Right atrium auricular region (tissue), 2 donors: Measurements from ENCODE around the gene ALMS1. TPM values are rescaled to one million over a fixed set of nuclear protein-coding genes. Genes with fewer than 3 reads are reported as not detected.

Experiments
- DNase-seq: peaks from one replicate; pipeline ENCODE4 v3.0.0-alpha.2; 2019; ENCODE audit warnings: low spot score
- H3K27ac ChIP-seq, 2 donors: fragments of 200-600 bp; sonication (generic); 1 replicate in 1 of 2; 2 replicates in 1 of 2; pipeline ENCODE4 v1.5.1; 2016 to 2019
- H3K27me3 ChIP-seq, 2 donors: fragments of 200-600 bp; sonication (generic); one replicate each; pipeline versions ENCODE4 v1.5.1 to v1.6.0; 2017 to 2019
- H3K36me3 ChIP-seq: fragments of 200-600 bp; sonication (generic); one replicate; pipeline ENCODE4 v1.5.1; 2016
- H3K4me1 ChIP-seq, 2 donors: fragments of 200-600 bp; sonication (generic); one replicate each; pipeline versions ENCODE4 v1.5.1 to v1.6.0; 2017 to 2019
- H3K4me3 ChIP-seq, 2 donors: fragments of 200-600 bp; sonication (generic); 1 replicate in 1 of 2; 2 replicates in 1 of 2; pipeline ENCODE4 v1.5.1; 2017 to 2019; ENCODE audit warnings: mild to moderate bottlenecking in 1 of 2, moderate library complexity in 1 of 2
- H3K9me3 ChIP-seq, 2 donors: fragments of 200-600 bp; sonication (generic); one replicate each; pipeline ENCODE4 v1.5.1; 2019
- CTCF ChIP-seq, 2 donors: fragments of 200-600 bp; sonication (generic); IDR thresholded peaks; one replicate each; pipeline ENCODE4 v1.5.1; 2019; ENCODE audit warnings: antibody characterized with exemption in 2 of 2
- total RNA-seq, 2 donors: library from RNA; depleted of rRNA; stranded (reverse); fragments of >200 nt; gene quantifications; one replicate each; pipeline ENCODE4 v1.1.0, GENCODE V29; 2016

The ALMS1 gene
- total RNA-seq, 2 donors from 2014 or later, result 8.7 to 14.9 TPM

- Histone ChIP-seq H3K4me1 (no peaks in the 10 kb centered on the region), H3K36me3 (no peaks in the 10 kb centered on the region), H3K27me3 (no peaks in the 10 kb centered on the region), H3K9me3 (peaks cover 0 to 24% of the 10 kb centered on the region in 2 donors), H3K27ac (no peak overlapping the region), H3K4me3 (no peak overlapping the region)
- TF ChIP-seq CTCF (IDR thresholded peaks at IDR 0.05), result no peak
- DNase-seq, result no peak
Observed at GRCh38 chr2:73404409-73404808, 18.8 kb downstream of the ALMS1 start.

DNA sequence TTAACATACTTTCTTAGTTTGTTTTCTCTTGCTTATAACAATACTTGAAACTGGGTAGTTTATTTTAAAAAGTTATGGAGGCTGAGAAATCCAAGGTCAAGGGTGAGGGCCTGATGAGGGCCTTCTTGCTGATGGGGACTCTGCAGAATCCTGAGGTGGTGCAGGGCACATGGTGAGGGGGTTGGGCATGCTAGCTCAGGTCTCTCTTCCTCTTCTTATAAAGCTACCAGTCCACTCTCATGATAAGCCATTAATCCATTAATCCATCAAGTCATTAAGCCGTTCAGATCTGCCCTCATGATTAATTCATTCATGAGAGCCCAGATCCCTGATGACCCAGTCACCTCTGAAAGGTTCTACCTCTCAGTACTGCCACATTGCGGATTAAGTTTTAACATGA lies 21.4 kb downstream of the ALMS1 start:
- DNase-seq, result no peak
- Histone ChIP-seq H3K27me3 (no peaks in the 10 kb centered on the region), H3K27ac (no peak overlapping the region), H3K4me3 (no peak overlapping the region), H3K9me3 (peaks cover 0 to 22% of the 10 kb centered on the region in 2 donors), H3K36me3 (no peaks in the 10 kb centered on the region), H3K4me1 (no peaks in the 10 kb centered on the region)
- no peak for TF ChIP-seq CTCF (IDR thresholded peaks at IDR 0.05)

DNA sequence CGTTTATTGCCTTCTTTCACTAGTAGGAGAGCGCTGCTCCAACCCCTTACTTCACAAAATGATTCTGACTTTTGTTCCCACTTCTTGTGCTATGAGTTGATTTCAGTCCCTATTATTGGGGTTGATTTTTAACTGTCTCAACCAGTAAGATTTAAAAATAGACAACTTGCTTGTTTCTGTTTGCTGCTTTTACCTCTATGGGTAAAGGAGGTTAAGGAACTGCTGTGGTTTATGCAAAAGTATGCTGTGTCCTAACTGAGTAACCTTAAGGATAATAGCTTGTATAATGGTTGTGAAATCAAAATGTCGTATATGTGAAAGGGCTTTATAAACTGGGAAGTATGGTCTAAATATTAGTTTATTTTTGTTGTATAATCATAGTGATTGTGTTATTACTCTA lies 22.6 kb downstream of the ALMS1 start:
- Histone ChIP-seq H3K36me3 (no peaks in the 10 kb centered on the region), H3K27ac (no peak overlapping the region), H3K9me3 (peaks cover 0 to 18% of the 10 kb centered on the region in 2 donors), H3K27me3 (no peaks in the 10 kb centered on the region), H3K4me3 (no peak overlapping the region), H3K4me1 (no peaks in the 10 kb centered on the region)
- no peak for DNase-seq
- TF ChIP-seq CTCF (IDR thresholded peaks at IDR 0.05), result no peak

DNA sequence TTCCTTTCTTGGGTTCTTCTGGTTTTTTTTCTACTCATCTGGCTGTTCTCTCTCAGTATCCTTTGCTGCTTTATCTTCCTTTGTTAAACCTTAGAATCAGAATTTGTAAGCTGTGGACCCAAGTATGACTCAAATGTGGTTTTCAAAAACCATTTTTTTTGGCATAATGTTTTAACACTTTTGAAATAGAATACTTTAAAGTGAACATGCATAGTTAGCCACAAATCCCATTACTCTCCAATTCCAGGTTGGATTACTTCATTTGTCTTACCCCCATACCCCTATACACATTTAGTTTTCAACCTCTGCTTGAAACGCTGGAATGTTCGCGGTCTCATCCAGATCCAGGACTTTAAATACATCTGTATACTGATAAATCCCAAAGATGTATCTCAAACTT lies 29.1 kb downstream of the ALMS1 start:
- Histone ChIP-seq H3K27me3 (no peaks in the 10 kb centered on the region), H3K27ac (no peak overlapping the region), H3K4me1 (peaks cover 0 to 11% of the 10 kb centered on the region in 2 donors), H3K4me3 (no peak overlapping the region), H3K9me3 (no peaks in the 10 kb centered on the region), H3K36me3 (no peaks in the 10 kb centered on the region)
- no peak for DNase-seq
- no peak for TF ChIP-seq CTCF (IDR thresholded peaks at IDR 0.05)

DNA sequence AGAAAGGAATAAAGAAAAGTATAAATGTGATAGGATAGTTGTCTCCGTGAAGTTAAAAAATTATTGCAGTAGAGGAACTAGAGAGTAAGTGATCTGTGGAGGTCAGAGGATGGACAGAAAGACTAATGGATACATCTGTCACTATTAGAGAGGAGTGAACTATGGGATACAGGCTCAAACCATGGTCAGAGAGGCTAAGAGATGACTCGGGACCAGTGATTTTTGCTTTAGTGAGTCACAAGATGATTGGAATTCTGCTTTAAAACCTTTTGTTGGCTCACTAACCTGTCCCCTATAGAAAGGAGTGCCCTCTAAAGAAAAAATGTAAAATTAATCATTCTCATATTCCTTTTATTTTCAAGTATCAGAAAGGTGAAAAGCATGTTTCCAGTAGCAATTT lies 30.3 kb downstream of the ALMS1 start:
- Histone ChIP-seq H3K36me3 (no peaks in the 10 kb centered on the region), H3K27ac (no peak overlapping the region), H3K4me1 (peaks cover 0 to 11% of the 10 kb centered on the region in 2 donors), H3K27me3 (no peaks in the 10 kb centered on the region), H3K9me3 (no peaks in the 10 kb centered on the region), H3K4me3 (no peak overlapping the region)
- TF ChIP-seq CTCF (IDR thresholded peaks at IDR 0.05), result no peak
- DNase-seq, result no peak

GRCh38 chr2:73418343-73418742 lies 32.7 kb downstream of the ALMS1 start:
- Histone ChIP-seq H3K27me3 (no peaks in the 10 kb centered on the region), H3K4me3 (no peak overlapping the region), H3K27ac (peak overlapping the region in 1 of 2 donors; percentile 8), H3K4me1 (peaks cover 0 to 11% of the 10 kb centered on the region in 2 donors), H3K9me3 (no peaks in the 10 kb centered on the region), H3K36me3 (no peaks in the 10 kb centered on the region)
- DNase-seq, result peak; percentile 83
- no peak for TF ChIP-seq CTCF (IDR thresholded peaks at IDR 0.05)
